Measurements from ENCODE around the gene TACR1. TPM values are rescaled to one million over a fixed set of nuclear protein-coding genes. Genes with fewer than 3 reads are reported as not detected.

The TACR1 gene
- total and polyA plus RNA-seq, 2 of the 4 experiments (the other 2 are of a cell fraction), result under 0.01 to 0.09 TPM

DNA sequence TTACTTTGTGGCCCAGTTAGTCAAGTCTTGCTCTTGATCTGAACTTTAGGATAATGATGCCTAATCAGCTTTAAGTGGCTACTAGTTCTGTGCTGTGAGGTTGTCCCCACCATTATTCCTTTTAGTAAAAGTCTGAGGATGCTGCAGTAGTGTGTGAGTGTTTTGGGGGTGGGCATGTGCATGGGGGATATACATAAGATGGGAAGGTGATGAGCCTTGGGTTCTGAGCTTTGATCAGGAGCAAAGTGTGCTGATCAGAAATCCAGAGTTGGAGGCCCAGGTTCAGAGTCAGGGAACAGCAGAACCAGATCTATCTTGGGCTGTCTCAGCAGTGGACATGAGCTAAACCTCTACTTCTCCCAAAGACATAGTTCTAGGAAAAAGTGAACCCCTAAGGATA, 174.1 kb downstream of the TACR1 start:
- Histone ChIP-seq H2BK120ac (ENCODE audit: low read depth, low read length) (peak overlapping the region; percentile 70), H3K27ac (ENCODE audit: insufficient read depth, low read length) (no peak overlapping the region), H3K56ac (ENCODE audit: extremely low read depth, insufficient read depth, low read length) (no peak overlapping the region), H3K14ac (replicated peaks; ENCODE audit: low read depth, low read length) (peak overlapping the region; percentile 81), H3K23ac (ENCODE audit: low read depth, low read length) (no peak overlapping the region), H4K91ac (ENCODE audit: insufficient read depth, low read depth, low read length) (peak overlapping the region; percentile 28; the same call in 1 of the 2 replicates), H2AK9ac (replicated peaks; ENCODE audit: low read depth, low read length, poor library complexity) (no peak overlapping the region), H3K4me3 (ENCODE audit: insufficient read depth, low read depth, low read length) (no peak overlapping the region), H3K9ac (ENCODE audit: low read depth, low read length) (no peak overlapping the region), H3K18ac (ENCODE audit: low read depth, low read length) (no peak overlapping the region; the same call in 1 of the 2 replicates), H3K9me1 (ENCODE audit: insufficient read depth, low read length) (peaks cover 2% of the 10 kb centered on the region; the same call in 1 of the 2 replicates), H3K79me1 (ENCODE audit: low read depth in 1 of 2, low read length in 2 of 2) (no peaks in the 10 kb centered on the region), H2BK5ac (ENCODE audit: low read depth, low read length, poor library complexity, severe bottlenecking) (no peak overlapping the region), H3K4me2 (ENCODE audit: low read depth, low read length) (no peak overlapping the region), H3K9me3 (ENCODE audit: control insufficient read depth, insufficient read depth, low read length) (no peaks in the 10 kb centered on the region), H3K4me1 (ENCODE audit: control insufficient read depth, insufficient read depth, low read length) (peaks cover 9% of the 10 kb centered on the region), H3K27me3 (ENCODE audit: control insufficient read depth, insufficient read depth, low read length) (no peaks in the 10 kb centered on the region), H2AK5ac (ENCODE audit: low read depth, low read length) (no peak overlapping the region; the same call in 1 of the 2 replicates), H3K4ac (ENCODE audit: low read depth, low read length) (peak overlapping the region; percentile 34; the same call in 1 of the 2 replicates), H2AFZ (replicated peaks; ENCODE audit: low read length, poor library complexity) (no peak overlapping the region), H4K20me1 (ENCODE audit: insufficient read depth, low read length) (no peaks in the 10 kb centered on the region), H2BK15ac (ENCODE audit: low read depth, low read length) (0 out of 3 replicates have a peak overlapping the region, but pooled peaks have one; percentile 71), H3K36me3 (ENCODE audit: control insufficient read depth, insufficient read depth, low read length) (no peaks in the 10 kb centered on the region), H4K5ac (ENCODE audit: low read depth, low read length) (no peak overlapping the region), H2BK20ac (ENCODE audit: low read depth, low read length) (peak overlapping the region; percentile 53), H4K8ac (ENCODE audit: low read depth in 2 of 2, low read length in 2 of 2) (no peak overlapping the region; a peak in 1 of 4 replicates)
- no TSS peak for BruUV-seq (replicated peaks)
- no peak for ATAC-seq (ENCODE audit: low read depth)
- TF ChIP-seq ELK1 (IDR thresholded peaks at IDR 0.05; ENCODE audit: borderline replicate concordance, low read depth, low read length) (no peak), BHLHE40 (IDR thresholded peaks at IDR 0.05; ENCODE audit: low read depth, low read length) (no peak), MAFK (IDR thresholded peaks at IDR 0.05; ENCODE audit: low read depth, low read length) (no peak)
- TF ChIP-seq, protein P1, sequence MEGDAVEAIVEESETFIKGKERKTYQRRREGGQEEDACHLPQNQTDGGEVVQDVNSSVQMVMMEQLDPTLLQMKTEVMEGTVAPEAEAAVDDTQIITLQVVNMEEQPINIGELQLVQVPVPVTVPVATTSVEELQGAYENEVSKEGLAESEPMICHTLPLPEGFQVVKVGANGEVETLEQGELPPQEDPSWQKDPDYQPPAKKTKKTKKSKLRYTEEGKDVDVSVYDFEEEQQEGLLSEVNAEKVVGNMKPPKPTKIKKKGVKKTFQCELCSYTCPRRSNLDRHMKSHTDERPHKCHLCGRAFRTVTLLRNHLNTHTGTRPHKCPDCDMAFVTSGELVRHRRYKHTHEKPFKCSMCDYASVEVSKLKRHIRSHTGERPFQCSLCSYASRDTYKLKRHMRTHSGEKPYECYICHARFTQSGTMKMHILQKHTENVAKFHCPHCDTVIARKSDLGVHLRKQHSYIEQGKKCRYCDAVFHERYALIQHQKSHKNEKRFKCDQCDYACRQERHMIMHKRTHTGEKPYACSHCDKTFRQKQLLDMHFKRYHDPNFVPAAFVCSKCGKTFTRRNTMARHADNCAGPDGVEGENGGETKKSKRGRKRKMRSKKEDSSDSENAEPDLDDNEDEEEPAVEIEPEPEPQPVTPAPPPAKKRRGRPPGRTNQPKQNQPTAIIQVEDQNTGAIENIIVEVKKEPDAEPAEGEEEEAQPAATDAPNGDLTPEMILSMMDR (conservative IDR thresholded peaks at IDR 0.05; ENCODE audit: low read depth, low read length), result no peak
- CTCF ChIA-PET, result no interaction called here
- in situ Hi-C loops (cut with MboI; ENCODE audit: low sequenced_read_pairs), result no loop called here
- POLR2A ChIA-PET (ENCODE audit: unreplicated experiment), result no interaction called here
- no peak for DNase-seq
- intact Hi-C loops (cut with micrococcal nuclease), result no loop called here
- dilution Hi-C loops (cut with HindIII; ENCODE audit: low sequenced_read_pairs, unreplicated experiment), result no loop called here
